WTC11 (cell line): ENCODE results near the gene ZBTB12.

Experiments used
- ATF3 ChIP-seq: sonication (generic); formaldehyde crosslinking; conservative IDR thresholded peaks from 2 replicates; pipeline ENCODE4 v1.8.1; 2022; ENCODE audit warnings: mild to moderate bottlenecking, missing genetic modification reagents
- CREB1 ChIP-seq: sonication (generic); formaldehyde crosslinking; IDR thresholded peaks from 2 replicates; pipeline ENCODE4 v1.8.0; 2023; ENCODE audit warnings: mild to moderate bottlenecking, missing genetic modification reagents
- CTCF ChIP-seq: fragments of 200-600 bp; IDR thresholded peaks from 2 replicates; pipeline ENCODE4 v1.8.0; 2022; ENCODE audit warnings: antibody characterized with exemption
- GABPB1 ChIP-seq: sonication (generic); formaldehyde crosslinking; IDR thresholded peaks from 2 replicates; pipeline ENCODE4 v1.8.1; 2023; ENCODE audit warnings: mild to moderate bottlenecking, missing genetic modification reagents
- NFE2L1 ChIP-seq: sonication (generic); formaldehyde crosslinking; IDR thresholded peaks from 2 replicates; pipeline ENCODE4 v1.8.1; 2023; ENCODE audit warnings: missing genetic modification reagents
- PREB ChIP-seq: sonication (generic); formaldehyde crosslinking; IDR thresholded peaks from 2 replicates; pipeline ENCODE4 v1.8.1; 2022; ENCODE audit warnings: mild to moderate bottlenecking, missing genetic modification reagents, moderate library complexity, borderline replicate concordance
- RELA ChIP-seq: sonication (generic); formaldehyde crosslinking; IDR thresholded peaks from 2 replicates; pipeline ENCODE4 v1.8.1; 2022; ENCODE audit warnings: missing genetic modification reagents, mild to moderate bottlenecking, borderline replicate concordance
- TCF7 ChIP-seq: sonication (generic); formaldehyde crosslinking; IDR thresholded peaks from 2 replicates; pipeline ENCODE4 v1.8.0; 2022; ENCODE audit warnings: mild to moderate bottlenecking, low read depth, missing genetic modification reagents, moderate library complexity
- USF2 ChIP-seq: sonication (generic); formaldehyde crosslinking; IDR thresholded peaks from 2 replicates; pipeline ENCODE4 v1.8.1; 2023; ENCODE audit warnings: mild to moderate bottlenecking, missing genetic modification reagents, moderate library complexity
- ZNF121 ChIP-seq: sonication (generic); formaldehyde crosslinking; IDR thresholded peaks from 2 replicates; pipeline ENCODE4 v1.8.0; 2023; ENCODE audit warnings: missing genetic modification reagents

GRCh38 chr6:31927242-31927862 is 25.5 kb upstream of the ZBTB12 start, which contains the start of gene C2:
- TF ChIP-seq CTCF (no peak), RELA (no peak), USF2 (no peak), ATF3 (CRISPR knock-in tag) (no peak), TCF7 (CRISPR knock-in tag) (no peak), PREB (CRISPR knock-in tag) (no peak), GABPB1 (CRISPR knock-in tag) (peak; percentile 87), CREB1 (no peak), ZNF121 (CRISPR knock-in tag) (no peak), NFE2L1 (no peak)
